K562 (cell line): ENCODE results near the gene CLPSL1.

Source experiments
- SMAD4 ChIP-seq: fragments of 250-450 bp; sonication (Bioruptor Pico); conservative IDR thresholded peaks from 2 replicates; pipeline ENCODE4 v1.8.0; 2021; ENCODE audit warnings: inconsistent platforms, mild to moderate bottlenecking, moderate library complexity
- TAF7 ChIP-seq: fragments of 450-650 bp; IDR thresholded peaks from 2 replicates; pipeline ENCODE4 v1.6.1; 2016; ENCODE audit warnings: missing genetic modification characterization, missing compliant biosample characterization

- TF ChIP-seq TAF7 (tag) = no peak
- TF ChIP-seq SMAD4 (CRISPR knock-in tag) = no peak
Observed at GRCh38 chr6:35746516-35746915, 34.3 kb upstream of the CLPSL1 start.
